BJ (cell line): Measurements from ENCODE around the gene APPBP2. TPM values are rescaled to one million over a fixed set of nuclear protein-coding genes. Genes with fewer than 3 reads are reported as not detected.
"Not testable (repeated sequence)": the region's sequence is repeated elsewhere in the genome, so short reads cannot be mapped to it uniquely, and the experiment has no call there.

Source experiments
- CTCF ChIA-PET: fragments of 350-600 bp; formaldehyde crosslinking; extraction: SDS; loops from one replicate; lab custom pipeline; 2021; ENCODE audit warnings: antibody characterized with exemption, inconsistent platforms; lab: Yijun Ruan, JAX
- POLR2A ChIA-PET: fragments of 300-600 bp; sonication (Branson Sonifier 250); formaldehyde crosslinking; extraction: SDS; loops from one replicate; lab custom pipeline; 2021; ENCODE audit warnings: antibody characterized with exemption; lab: Charles Lee
- DNase-seq: peaks from one replicate; pipeline ENCODE4 v3.0.0-alpha.2; 2011; ENCODE audit warnings: low read depth
- H3K27me3 ChIP-seq: 2 replicates; pipeline ENCODE4 v1.6.0; 2011; ENCODE audit warnings: low read length; ENCODE audit not compliant: control insufficient read depth, insufficient read depth
- H3K36me3 ChIP-seq: 2 replicates; pipeline ENCODE4 v1.5.1; 2011; ENCODE audit warnings: low read length; ENCODE audit not compliant: control insufficient read depth, insufficient read depth
- H3K4me3 ChIP-seq: 2 replicates; pipeline ENCODE4 v1.5.1; 2011; ENCODE audit warnings: low read depth, mild to moderate bottlenecking, control low read depth, low read length
- CTCF ChIP-seq: IDR thresholded peaks from 2 replicates; pipeline ENCODE4 v1.5.1; 2011; ENCODE audit warnings: low read depth, mild to moderate bottlenecking, control low read depth, inconsistent platforms, low read length, moderate library complexity; ENCODE audit not compliant: insufficient read depth
- polyA plus RNA-seq: library from polyadenylated mRNA; depleted of rRNA; stranded (reverse); fragments of >200 nt; gene quantifications from 2 replicates; pipeline ENCODE4 v1.2.3, GENCODE V29; 2011

Gene APPBP2
- polyA plus RNA-seq, 1 experiment = 14.8 TPM

- ChIA-PET CTCF (interaction anchor here (0.8 kb wide), 1 partner anchor 71 kb away, joined by 4 read pairs; no protein-coding TSS in a partner anchor), POLR2A (no interaction called here)
- H3K36me3 ChIP-seq = peaks cover 1% of the 10 kb centered on the region; the same call in 1 of the 2 replicates
- no peak overlapping the region for H3K4me3 ChIP-seq
- no peaks in the 10 kb centered on the region for H3K27me3 ChIP-seq
- DNase-seq = no peak
- TF ChIP-seq CTCF = no peak
Measured at GRCh38 chr17:60519795-60520194, 6.2 kb downstream of the APPBP2 start.

GRCh38 chr17:60515683-60516082, 10.4 kb downstream of the APPBP2 start:
- H3K27me3 ChIP-seq, POLR2A ChIA-PET, H3K4me3 ChIP-seq, H3K36me3 ChIP-seq, DNase-seq, CTCF ChIA-PET: not testable (repeated sequence)

GRCh38 chr17:60515199-60515598, 10.8 kb downstream of the APPBP2 start:
- POLR2A ChIA-PET, H3K27me3 ChIP-seq, DNase-seq, H3K4me3 ChIP-seq, H3K36me3 ChIP-seq, CTCF ChIA-PET: not testable (repeated sequence)

- POLR2A ChIA-PET = no interaction called here
- no peaks in the 10 kb centered on the region for H3K27me3 ChIP-seq
- CTCF ChIA-PET = no interaction called here
- DNase-seq = no peak
- peaks cover 3% of the 10 kb centered on the region; the same call in 1 of the 2 replicates for H3K36me3 ChIP-seq
- no peak for TF ChIP-seq CTCF
- H3K4me3 ChIP-seq = no peak overlapping the region
Measured at GRCh38 chr17:60514500-60514899, 11.5 kb downstream of the APPBP2 start.

- Histone ChIP-seq H3K27me3 (no peaks in the 10 kb centered on the region), H3K4me3 (no peak overlapping the region), H3K36me3 (peaks cover 3% of the 10 kb centered on the region; the same call in 1 of the 2 replicates)
- CTCF ChIA-PET = no interaction called here
- DNase-seq = no peak
- no peak for TF ChIP-seq CTCF
- POLR2A ChIA-PET = no interaction called here
Measured at GRCh38 chr17:60514053-60514452, 12.0 kb downstream of the APPBP2 start.

GRCh38 chr17:60513014-60513413, 13.0 kb downstream of the APPBP2 start:
- Histone ChIP-seq H3K36me3 (0 out of 2 replicates have a peak, but pooled peaks cover 1% of the 10 kb centered on the region), H3K4me3 (no peak overlapping the region), H3K27me3 (no peaks in the 10 kb centered on the region)
- no peak for DNase-seq
- ChIA-PET POLR2A (no interaction called here), CTCF (interaction anchor here (0.5 to 1.2 kb wide), 2 partner anchors 60 to 104 kb away, joined by 3 to 4 read pairs; no protein-coding TSS in a partner anchor)
- no peak for TF ChIP-seq CTCF
